Mucosa of rectum (tissue), 2 donors: Measurements from ENCODE around the gene PRR5L.

Experiments
- H3K27ac ChIP-seq, 2 donors: one replicate each; pipeline ENCODE4 v1.7.0; 2013; ENCODE audit warnings: inconsistent platforms in 2 of 2, low read depth in 2 of 2, low read length in 2 of 2
- H3K27me3 ChIP-seq, 2 donors: one replicate each; pipeline ENCODE4 v1.7.0; 2013; ENCODE audit warnings: low read length in 2 of 2; ENCODE audit not compliant: control insufficient read depth in 2 of 2, insufficient read depth in 2 of 2
- H3K36me3 ChIP-seq, 2 donors: one replicate each; pipeline ENCODE4 v1.7.0; 2013; ENCODE audit warnings: low read length in 2 of 2; ENCODE audit not compliant: control insufficient read depth in 2 of 2, insufficient read depth in 2 of 2
- H3K4me1 ChIP-seq, 2 donors: one replicate each; pipeline ENCODE4 v1.7.0; 2013; ENCODE audit warnings: low read length in 2 of 2, mild to moderate bottlenecking in 1 of 2; ENCODE audit not compliant: control insufficient read depth in 2 of 2, insufficient read depth in 2 of 2
- H3K4me3 ChIP-seq, 2 donors: one replicate each; pipeline ENCODE4 v1.7.0; 2013; ENCODE audit warnings: low read length in 2 of 2
- H3K9ac ChIP-seq, 2 donors: one replicate each; pipeline ENCODE4 v1.7.0; 2013; ENCODE audit warnings: low read length in 2 of 2, low read depth in 1 of 2, mild to moderate bottlenecking in 1 of 2
- H3K9me3 ChIP-seq, 2 donors: one replicate each; pipeline ENCODE4 v1.7.0; 2013; ENCODE audit warnings: low read length in 2 of 2; ENCODE audit not compliant: control insufficient read depth in 2 of 2
- donor health status: healthy.
- donor health status: Normal muscosa, but diverticular disease.

PRR5L gene

GRCh38 chr11:36383195-36383594 lies 87.1 kb downstream of the PRR5L start:
- H3K9me3 ChIP-seq: no peaks in the 10 kb centered on the region
- H3K4me1 ChIP-seq: peaks cover 9 to 22% of the 10 kb centered on the region in 2 donors
- no peak overlapping the region for H3K9ac ChIP-seq
- H3K4me3 ChIP-seq: no peak overlapping the region
- no peak overlapping the region for H3K27ac ChIP-seq
- H3K27me3 ChIP-seq: no peaks in the 10 kb centered on the region
- H3K36me3 ChIP-seq: peaks cover 29 to 30% of the 10 kb centered on the region in 2 donors

- Histone ChIP-seq H3K27ac (no peak overlapping the region), H3K4me1 (peaks cover 7% of the 10 kb centered on the region in 2 donors), H3K27me3 (no peaks in the 10 kb centered on the region), H3K36me3 (peaks cover 24 to 31% of the 10 kb centered on the region in 2 donors), H3K9ac (no peak overlapping the region), H3K9me3 (no peaks in the 10 kb centered on the region), H3K4me3 (no peak overlapping the region)
Measured at GRCh38 chr11:36385121-36385970, 89.3 kb downstream of the PRR5L start.

- peaks cover 22 to 24% of the 10 kb centered on the region in 2 donors for H3K36me3 ChIP-seq
- H3K27me3 ChIP-seq: no peaks in the 10 kb centered on the region
- no peaks in the 10 kb centered on the region for H3K9me3 ChIP-seq
- no peak overlapping the region for H3K9ac ChIP-seq
- no peak overlapping the region for H3K27ac ChIP-seq
- peaks cover 0 to 3% of the 10 kb centered on the region in 2 donors for H3K4me1 ChIP-seq
- no peak overlapping the region for H3K4me3 ChIP-seq
Measured at GRCh38 chr11:36386411-36386810, 90.3 kb downstream of the PRR5L start.

- Histone ChIP-seq H3K9ac (no peak overlapping the region), H3K27ac (no peak overlapping the region), H3K36me3 (peaks cover 16 to 20% of the 10 kb centered on the region in 2 donors), H3K9me3 (no peaks in the 10 kb centered on the region), H3K4me1 (peaks cover 2 to 3% of the 10 kb centered on the region in 2 donors), H3K4me3 (no peak overlapping the region), H3K27me3 (no peaks in the 10 kb centered on the region)
Measured at GRCh38 chr11:36388071-36388470, 92.0 kb downstream of the PRR5L start.

- H3K9me3 ChIP-seq: no peaks in the 10 kb centered on the region
Measured at GRCh38 chr11:36388951-36389350, 92.9 kb downstream of the PRR5L start.

GRCh38 chr11:36389811-36390210 lies 93.7 kb downstream of the PRR5L start:
- Histone ChIP-seq H3K27me3 (no peaks in the 10 kb centered on the region), H3K9me3 (no peaks in the 10 kb centered on the region), H3K27ac (no peak overlapping the region), H3K4me3 (no peak overlapping the region), H3K9ac (no peak overlapping the region), H3K36me3 (peaks cover 28% of the 10 kb centered on the region in 2 donors), H3K4me1 (peaks cover 2% of the 10 kb centered on the region in 2 donors)

More at GRCh38 chr11:36388951-36389350, 92.9 kb downstream of the PRR5L start:
- Histone ChIP-seq H3K36me3 (peaks cover 19 to 21% of the 10 kb centered on the region in 2 donors), H3K4me3 (no peak overlapping the region), H3K9ac (no peak overlapping the region), H3K27me3 (no peaks in the 10 kb centered on the region), H3K27ac (no peak overlapping the region), H3K4me1 (peaks cover 2 to 3% of the 10 kb centered on the region in 2 donors)

- no peak overlapping the region for H3K9ac ChIP-seq
- H3K4me1 ChIP-seq: peaks cover 0 to 2% of the 10 kb centered on the region in 2 donors
- H3K27ac ChIP-seq: no peak overlapping the region
- no peaks in the 10 kb centered on the region for H3K27me3 ChIP-seq
- no peak overlapping the region for H3K4me3 ChIP-seq
- no peaks in the 10 kb centered on the region for H3K9me3 ChIP-seq
- H3K36me3 ChIP-seq: peaks cover 36% of the 10 kb centered on the region in 2 donors
Measured at GRCh38 chr11:36390963-36391471, 94.9 kb downstream of the PRR5L start.

- Histone ChIP-seq H3K27ac (no peak overlapping the region), H3K9me3 (no peaks in the 10 kb centered on the region), H3K4me1 (peaks cover 0 to 2% of the 10 kb centered on the region in 2 donors), H3K36me3 (peaks cover 35 to 44% of the 10 kb centered on the region in 2 donors), H3K9ac (no peak overlapping the region), H3K4me3 (no peak overlapping the region), H3K27me3 (no peaks in the 10 kb centered on the region)
Measured at GRCh38 chr11:36392196-36392595, 96.1 kb downstream of the PRR5L start.

GRCh38 chr11:36394056-36394455 lies 98.0 kb downstream of the PRR5L start:
- Histone ChIP-seq H3K27ac (no peak overlapping the region), H3K4me1 (peaks cover 0 to 9% of the 10 kb centered on the region in 2 donors), H3K9me3 (no peaks in the 10 kb centered on the region), H3K4me3 (no peak overlapping the region), H3K27me3 (no peaks in the 10 kb centered on the region), H3K9ac (no peak overlapping the region), H3K36me3 (peaks cover 38 to 43% of the 10 kb centered on the region in 2 donors)

- Histone ChIP-seq H3K27me3 (no peaks in the 10 kb centered on the region), H3K9ac (no peak overlapping the region), H3K9me3 (no peaks in the 10 kb centered on the region), H3K36me3 (peaks cover 47 to 51% of the 10 kb centered on the region in 2 donors), H3K27ac (no peak overlapping the region), H3K4me1 (peaks cover 2 to 11% of the 10 kb centered on the region in 2 donors), H3K4me3 (no peak overlapping the region)
Measured at GRCh38 chr11:36394926-36395325, 98.8 kb downstream of the PRR5L start.
